ENCODE data around the gene SP3. TPM values are rescaled to one million over a fixed set of nuclear protein-coding genes. Genes with fewer than 3 reads are reported as not detected.
A peak's percentile ranks its signal among the peaks of the same experiment; 100 is the strongest.

Gene SP3
- polyA plus RNA-seq, 2 of the 4 experiments (the other 2 are of a cell fraction), result 40.1 to 83.1 TPM

DNA sequence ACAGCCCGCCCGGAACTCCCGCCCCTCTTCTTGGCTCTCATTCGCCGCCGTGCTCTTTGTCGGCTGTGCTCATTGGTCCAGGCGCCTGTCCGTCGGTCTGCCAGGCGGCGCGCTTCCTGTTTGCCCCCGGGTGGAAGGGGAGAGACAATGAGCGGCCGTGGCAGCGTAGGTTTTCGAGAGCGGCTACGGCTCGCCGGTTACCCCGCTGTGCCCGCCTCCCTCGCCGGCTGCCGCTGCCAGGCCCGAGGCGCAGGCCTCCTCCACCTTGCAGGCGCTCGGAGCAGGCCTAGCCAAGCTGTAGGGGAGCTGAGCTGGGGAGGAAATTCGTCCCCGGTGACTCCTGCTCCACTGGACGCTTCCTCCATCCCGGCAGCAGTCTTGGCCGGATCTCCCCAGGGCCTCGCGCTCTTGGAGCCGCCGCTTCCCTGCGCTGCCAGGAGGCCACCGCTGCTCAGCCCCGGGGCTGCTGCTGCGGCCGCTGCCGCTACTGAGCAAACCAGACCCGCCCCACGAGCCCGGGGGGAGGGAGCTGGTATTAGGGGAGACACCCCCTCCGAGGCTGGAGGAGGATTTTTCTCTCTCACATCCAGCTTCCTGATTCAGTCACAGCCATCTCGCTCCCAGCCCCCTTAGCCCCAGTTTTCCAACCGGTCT lies at the start of gene SP3 (continued):
- TF ChIP-seq, protein P1, sequence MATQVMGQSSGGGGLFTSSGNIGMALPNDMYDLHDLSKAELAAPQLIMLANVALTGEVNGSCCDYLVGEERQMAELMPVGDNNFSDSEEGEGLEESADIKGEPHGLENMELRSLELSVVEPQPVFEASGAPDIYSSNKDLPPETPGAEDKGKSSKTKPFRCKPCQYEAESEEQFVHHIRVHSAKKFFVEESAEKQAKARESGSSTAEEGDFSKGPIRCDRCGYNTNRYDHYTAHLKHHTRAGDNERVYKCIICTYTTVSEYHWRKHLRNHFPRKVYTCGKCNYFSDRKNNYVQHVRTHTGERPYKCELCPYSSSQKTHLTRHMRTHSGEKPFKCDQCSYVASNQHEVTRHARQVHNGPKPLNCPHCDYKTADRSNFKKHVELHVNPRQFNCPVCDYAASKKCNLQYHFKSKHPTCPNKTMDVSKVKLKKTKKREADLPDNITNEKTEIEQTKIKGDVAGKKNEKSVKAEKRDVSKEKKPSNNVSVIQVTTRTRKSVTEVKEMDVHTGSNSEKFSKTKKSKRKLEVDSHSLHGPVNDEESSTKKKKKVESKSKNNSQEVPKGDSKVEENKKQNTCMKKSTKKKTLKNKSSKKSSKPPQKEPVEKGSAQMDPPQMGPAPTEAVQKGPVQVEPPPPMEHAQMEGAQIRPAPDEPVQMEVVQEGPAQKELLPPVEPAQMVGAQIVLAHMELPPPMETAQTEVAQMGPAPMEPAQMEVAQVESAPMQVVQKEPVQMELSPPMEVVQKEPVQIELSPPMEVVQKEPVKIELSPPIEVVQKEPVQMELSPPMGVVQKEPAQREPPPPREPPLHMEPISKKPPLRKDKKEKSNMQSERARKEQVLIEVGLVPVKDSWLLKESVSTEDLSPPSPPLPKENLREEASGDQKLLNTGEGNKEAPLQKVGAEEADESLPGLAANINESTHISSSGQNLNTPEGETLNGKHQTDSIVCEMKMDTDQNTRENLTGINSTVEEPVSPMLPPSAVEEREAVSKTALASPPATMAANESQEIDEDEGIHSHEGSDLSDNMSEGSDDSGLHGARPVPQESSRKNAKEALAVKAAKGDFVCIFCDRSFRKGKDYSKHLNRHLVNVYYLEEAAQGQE (IDR thresholded peaks at IDR 0.05), result no peak
- TF ChIP-seq, protein P2, sequence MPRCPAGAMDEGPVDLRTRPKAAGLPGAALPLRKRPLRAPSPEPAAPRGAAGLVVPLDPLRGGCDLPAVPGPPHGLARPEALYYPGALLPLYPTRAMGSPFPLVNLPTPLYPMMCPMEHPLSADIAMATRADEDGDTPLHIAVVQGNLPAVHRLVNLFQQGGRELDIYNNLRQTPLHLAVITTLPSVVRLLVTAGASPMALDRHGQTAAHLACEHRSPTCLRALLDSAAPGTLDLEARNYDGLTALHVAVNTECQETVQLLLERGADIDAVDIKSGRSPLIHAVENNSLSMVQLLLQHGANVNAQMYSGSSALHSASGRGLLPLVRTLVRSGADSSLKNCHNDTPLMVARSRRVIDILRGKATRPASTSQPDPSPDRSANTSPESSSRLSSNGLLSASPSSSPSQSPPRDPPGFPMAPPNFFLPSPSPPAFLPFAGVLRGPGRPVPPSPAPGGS (IDR thresholded peaks at IDR 0.05), result peak; percentile 65; the same call in 2 of the 3 replicates
- TF ChIP-seq TFCP2L1 (CRISPR knock-in tag; IDR thresholded peaks at IDR 0.05), result 0 out of 2 replicates have a peak, but pooled peaks have one; percentile 50
- no peak for TF ChIP-seq MAFK (IDR thresholded peaks at IDR 0.05; ENCODE audit: partially characterized antibody)
- peak; percentile 13 to 25; a peak in 3 of 5 replicates for TF ChIP-seq RAD21 (conservative IDR thresholded peaks at IDR 0.05 in 1 of 2, IDR thresholded peaks at IDR 0.05 in 1 of 2)
- TF ChIP-seq, protein P3, sequence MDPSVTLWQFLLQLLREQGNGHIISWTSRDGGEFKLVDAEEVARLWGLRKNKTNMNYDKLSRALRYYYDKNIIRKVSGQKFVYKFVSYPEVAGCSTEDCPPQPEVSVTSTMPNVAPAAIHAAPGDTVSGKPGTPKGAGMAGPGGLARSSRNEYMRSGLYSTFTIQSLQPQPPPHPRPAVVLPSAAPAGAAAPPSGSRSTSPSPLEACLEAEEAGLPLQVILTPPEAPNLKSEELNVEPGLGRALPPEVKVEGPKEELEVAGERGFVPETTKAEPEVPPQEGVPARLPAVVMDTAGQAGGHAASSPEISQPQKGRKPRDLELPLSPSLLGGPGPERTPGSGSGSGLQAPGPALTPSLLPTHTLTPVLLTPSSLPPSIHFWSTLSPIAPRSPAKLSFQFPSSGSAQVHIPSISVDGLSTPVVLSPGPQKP (IDR thresholded peaks at IDR 0.05; ENCODE audit: low read depth, low read length), result no peak
- no peak for TF ChIP-seq RARB (CRISPR knock-in tag; IDR thresholded peaks at IDR 0.05)
- TF ChIP-seq NFE2L2 (conservative IDR thresholded peaks at IDR 0.05; ENCODE audit: low read length), result no peak
- TF ChIP-seq, protein P4, sequence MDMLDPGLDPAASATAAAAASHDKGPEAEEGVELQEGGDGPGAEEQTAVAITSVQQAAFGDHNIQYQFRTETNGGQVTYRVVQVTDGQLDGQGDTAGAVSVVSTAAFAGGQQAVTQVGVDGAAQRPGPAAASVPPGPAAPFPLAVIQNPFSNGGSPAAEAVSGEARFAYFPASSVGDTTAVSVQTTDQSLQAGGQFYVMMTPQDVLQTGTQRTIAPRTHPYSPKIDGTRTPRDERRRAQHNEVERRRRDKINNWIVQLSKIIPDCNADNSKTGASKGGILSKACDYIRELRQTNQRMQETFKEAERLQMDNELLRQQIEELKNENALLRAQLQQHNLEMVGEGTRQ (IDR thresholded peaks at IDR 0.05), result no peak
- no peak for TF ChIP-seq EHF (CRISPR knock-in tag; IDR thresholded peaks at IDR 0.05)
- TF ChIP-seq, protein P5, sequence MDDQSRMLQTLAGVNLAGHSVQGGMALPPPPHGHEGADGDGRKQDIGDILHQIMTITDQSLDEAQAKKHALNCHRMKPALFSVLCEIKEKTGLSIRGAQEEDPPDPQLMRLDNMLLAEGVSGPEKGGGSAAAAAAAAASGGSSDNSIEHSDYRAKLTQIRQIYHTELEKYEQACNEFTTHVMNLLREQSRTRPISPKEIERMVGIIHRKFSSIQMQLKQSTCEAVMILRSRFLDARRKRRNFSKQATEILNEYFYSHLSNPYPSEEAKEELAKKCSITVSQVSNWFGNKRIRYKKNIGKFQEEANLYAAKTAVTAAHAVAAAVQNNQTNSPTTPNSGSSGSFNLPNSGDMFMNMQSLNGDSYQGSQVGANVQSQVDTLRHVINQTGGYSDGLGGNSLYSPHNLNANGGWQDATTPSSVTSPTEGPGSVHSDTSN (IDR thresholded peaks at IDR 0.05), result peak; percentile 98
- TF ChIP-seq HEYL (CRISPR knock-in tag; IDR thresholded peaks at IDR 0.05), result no peak
- no peak for TF ChIP-seq ZSCAN20 (CRISPR knock-in tag; IDR thresholded peaks at IDR 0.05)
- TF ChIP-seq FOSL2 (IDR thresholded peaks at IDR 0.05), result no peak
- TF ChIP-seq FOSL2 (CRISPR knock-in tag; IDR thresholded peaks at IDR 0.05), result no peak
- peak; percentile 84 to 85 for TF ChIP-seq JUN (IDR thresholded peaks at IDR 0.05)
- TF ChIP-seq SMC3 (IDR thresholded peaks at IDR 0.05), result no peak; the same call in 1 of the 3 replicates
- peak; percentile 35; the same call in 1 of the 2 replicates for TF ChIP-seq RFX5 (IDR thresholded peaks at IDR 0.05)
- no peak for TF ChIP-seq POLR2AphosphoS2 (conservative IDR thresholded peaks at IDR 0.05; ENCODE audit: low read length)
- no peak for TF ChIP-seq TP53 (CRISPR knock-in tag; IDR thresholded peaks at IDR 0.05)
- TF ChIP-seq ZNF302 (CRISPR knock-in tag; IDR thresholded peaks at IDR 0.05), result no peak
